GM18508 (cell line): ENCODE data around the gene GPR152.

ENCODE experiments used
- ATAC-seq: cut with Tn5 transposase; IDR thresholded peaks from one replicate; pipeline ENCODE4 v1.9.1; 2021; ENCODE audit warnings: moderate number of reproducible peaks; ENCODE audit not compliant: insufficient read depth, unreplicated experiment

GPR152 gene

DNA sequence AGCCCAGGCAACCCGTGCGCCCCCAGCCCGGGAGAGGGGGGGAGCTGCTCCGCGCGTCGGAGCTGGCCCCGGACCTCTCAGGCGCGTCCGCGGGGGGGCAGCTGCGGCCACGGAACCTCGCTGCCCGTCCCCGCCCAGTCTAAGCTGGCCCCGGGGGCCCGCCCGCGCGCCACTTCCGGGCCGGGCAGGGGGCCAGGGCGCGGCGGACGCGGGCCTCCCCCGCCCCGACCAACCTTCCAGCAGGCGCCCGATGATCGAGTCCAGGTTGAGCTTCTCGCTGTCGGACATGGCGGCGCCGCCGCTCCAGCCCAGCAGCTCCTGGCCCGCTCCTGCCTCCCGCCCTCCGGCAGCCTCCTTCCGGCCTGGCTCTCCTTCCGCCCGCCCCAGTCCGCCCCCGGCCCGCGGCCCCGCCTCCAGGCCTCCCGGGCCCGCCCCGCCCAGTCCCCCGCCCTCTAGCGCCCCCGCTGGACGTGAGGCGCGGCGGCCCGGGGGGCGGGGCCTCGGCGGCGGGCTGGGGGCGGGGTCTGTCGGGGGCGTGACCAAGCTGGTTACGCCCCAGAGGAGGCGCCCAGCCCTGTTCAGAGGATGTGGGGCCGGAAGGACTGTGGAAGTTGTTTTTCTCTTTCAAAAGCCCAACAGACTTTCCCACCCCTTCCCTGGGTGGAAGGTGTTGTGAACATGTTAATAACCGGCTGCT is 50.9 kb downstream of the GPR152 start, which contains the start of gene PPP1CA:
PPP1CA (minus strand) TSS at position 364 of the 697 bp plus-strand sequence; CDS start at position 288, 76 bp downstream.
- no peak for ATAC-seq
